Measurements from ENCODE around the gene ADAR. TPM values are rescaled to one million over a fixed set of nuclear protein-coding genes. Genes with fewer than 3 reads are reported as not detected.
A peak's percentile ranks its signal among the peaks of the same experiment; 100 is the strongest.

Gene ADAR
- total RNA-seq, 4 donors from 2014 or later = 81.5 to 140 (median 110) TPM

GRCh38 chr1:154556422-154556821, 51.6 kb downstream of the ADAR start:
- peaks cover 7 to 41% (median 26%) of the 10 kb centered on the region in 4 donors for H3K4me1 ChIP-seq
- peak overlapping the region in 3 of 4 donors; percentile 88 to 89 (median 89) for H3K27ac ChIP-seq
- peaks cover 0 to 43% (median 18%) of the 10 kb centered on the region in 4 donors for H3K36me3 ChIP-seq
- 40% methylated on average over 4 of the region's 4 CpGs; no CpG with 5 or more reads in 1 of the 2 donors for WGBS, 2 donors (ENCODE audit: low coverage in 1 of 2)
- intact Hi-C loops (cut with DNase I; ENCODE audit: low total_unique reads) (loop anchor here (10.0 kb wide), 1 partner anchor 508 kb away; the partner anchor contains the start of gene EFNA4), in situ Hi-C loops (cut with MboI; ENCODE audit: low pct_ligation_motif_present in 1 of 4, low pct_unique_long_range_greater_than_20kb in 1 of 4, low sequenced_read_pairs in 3 of 4) (loop anchor here in 1 of 4 donors (25.0 kb wide), 1 partner anchor 331 kb away; no protein-coding TSS in a partner anchor)
- TF ChIP-seq POLR2AphosphoS5 (IDR thresholded peaks at IDR 0.05) = no peak
- no peak for TF ChIP-seq CTCF (IDR thresholded peaks at IDR 0.05)
- no peak for TF ChIP-seq POLR2A (IDR thresholded peaks at IDR 0.05)
- no peak for TF ChIP-seq EP300 (IDR thresholded peaks at IDR 0.05; ENCODE audit: low read depth)
- peak overlapping the region in 2 of 4 donors; percentile 93 to 97 for H3K4me3 ChIP-seq
- H3K27me3 ChIP-seq = no peaks in the 10 kb centered on the region
- no peaks in the 10 kb centered on the region for H3K9me3 ChIP-seq
- no peak for DNase-seq

GRCh38 chr1:154553056-154554030, 54.6 kb downstream of the ADAR start:
- in situ Hi-C loops (cut with MboI; ENCODE audit: low pct_ligation_motif_present in 1 of 4, low pct_unique_long_range_greater_than_20kb in 1 of 4, low sequenced_read_pairs in 3 of 4) (loop anchor here in 1 of 4 donors (25.0 kb wide), 1 partner anchor 334 kb away; no protein-coding TSS in a partner anchor), intact Hi-C loops (cut with DNase I; ENCODE audit: low total_unique reads) (loop anchor here (10.0 kb wide), 1 partner anchor 511 kb away; the partner anchor contains the start of gene EFNA4)
- no peak for TF ChIP-seq CTCF (IDR thresholded peaks at IDR 0.05)
- TF ChIP-seq EP300 (IDR thresholded peaks at IDR 0.05; ENCODE audit: low read depth) = no peak
- TF ChIP-seq POLR2AphosphoS5 (IDR thresholded peaks at IDR 0.05) = no peak
- no peak for TF ChIP-seq POLR2A (IDR thresholded peaks at IDR 0.05)
- 74 to 75% methylated on average over 5 to 11 of the region's 12 CpGs for WGBS, 2 donors (ENCODE audit: low coverage in 1 of 2)
- no peak for DNase-seq
- Histone ChIP-seq H3K27ac (no peak overlapping the region), H3K4me1 (peaks cover 7 to 45% (median 21%) of the 10 kb centered on the region in 4 donors), H3K9me3 (no peaks in the 10 kb centered on the region), H3K4me3 (no peak overlapping the region), H3K36me3 (peaks cover 0 to 60% (median 28%) of the 10 kb centered on the region in 4 donors), H3K27me3 (no peaks in the 10 kb centered on the region)

GRCh38 chr1:154552036-154552435, 56.0 kb downstream of the ADAR start:
- DNase-seq = no peak
- Histone ChIP-seq H3K9me3 (no peaks in the 10 kb centered on the region), H3K36me3 (peaks cover 0 to 60% (median 28%) of the 10 kb centered on the region in 4 donors), H3K4me3 (no peak overlapping the region), H3K4me1 (peaks cover 6 to 44% (median 15%) of the 10 kb centered on the region in 4 donors), H3K27me3 (no peaks in the 10 kb centered on the region), H3K27ac (no peak overlapping the region)
- in situ Hi-C loops (cut with MboI; ENCODE audit: low pct_ligation_motif_present in 1 of 4, low pct_unique_long_range_greater_than_20kb in 1 of 4, low sequenced_read_pairs in 3 of 4) = loop anchor here in 1 of 4 donors (25.0 kb wide), 1 partner anchor 335 kb away; no protein-coding TSS in a partner anchor
- TF ChIP-seq POLR2AphosphoS5 (IDR thresholded peaks at IDR 0.05) (no peak), POLR2A (IDR thresholded peaks at IDR 0.05) (no peak), CTCF (IDR thresholded peaks at IDR 0.05) (no peak), EP300 (IDR thresholded peaks at IDR 0.05; ENCODE audit: low read depth) (no peak)
- WGBS, 2 donors (ENCODE audit: low coverage in 1 of 2) = 78 to 92% methylated on average over 6 of the region's 6 CpGs
- intact Hi-C loops (cut with DNase I; ENCODE audit: low total_unique reads) = loop anchor here (10.0 kb wide), 1 partner anchor 513 kb away; the partner anchor contains the start of gene EFNA4

GRCh38 chr1:154551474-154551873, 56.5 kb downstream of the ADAR start:
- Histone ChIP-seq H3K9me3 (no peaks in the 10 kb centered on the region), H3K36me3 (peaks cover 0 to 60% (median 28%) of the 10 kb centered on the region in 4 donors), H3K27me3 (no peaks in the 10 kb centered on the region), H3K27ac (no peak overlapping the region), H3K4me3 (no peak overlapping the region), H3K4me1 (peaks cover under 1 to 42% (median 9%) of the 10 kb centered on the region in 4 donors)
- intact Hi-C loops (cut with DNase I; ENCODE audit: low total_unique reads) (loop anchor here (10.0 kb wide), 1 partner anchor 513 kb away; the partner anchor contains the start of gene EFNA4), in situ Hi-C loops (cut with MboI; ENCODE audit: low pct_ligation_motif_present in 1 of 4, low pct_unique_long_range_greater_than_20kb in 1 of 4, low sequenced_read_pairs in 3 of 4) (loop anchor here in 1 of 4 donors (25.0 kb wide), 1 partner anchor 336 kb away; no protein-coding TSS in a partner anchor)
- WGBS, 2 donors (ENCODE audit: low coverage in 1 of 2) = 82% methylated on average over 4 of the region's 4 CpGs; no CpG with 5 or more reads in 1 of the 2 donors
- DNase-seq = peak; percentile 40
- TF ChIP-seq POLR2AphosphoS5 (IDR thresholded peaks at IDR 0.05) (no peak), POLR2A (IDR thresholded peaks at IDR 0.05) (no peak), EP300 (IDR thresholded peaks at IDR 0.05; ENCODE audit: low read depth) (no peak), CTCF (IDR thresholded peaks at IDR 0.05) (no peak)
